Transverse colon (tissue), 4 donors: ENCODE results near the gene SP110. TPM values are rescaled to one million over a fixed set of nuclear protein-coding genes. Genes with fewer than 3 reads are reported as not detected.

Source experiments
- DNase-seq: peaks from one replicate; pipeline ENCODE4 v3.0.0-alpha.2; 2019
- H3K27ac ChIP-seq, 4 donors: fragments of 200-600 bp; sonication (generic); 2 replicates each; pipeline ENCODE4 v1.5.1; 2016 to 2018; ENCODE audit warnings: inconsistent platforms in 4 of 4
- H3K27me3 ChIP-seq: fragments of 200-600 bp; sonication (generic); 2 replicates; pipeline ENCODE4 v1.5.1; 2017; ENCODE audit warnings: inconsistent platforms
- H3K36me3 ChIP-seq, 4 donors: fragments of 200-600 bp; sonication (generic); 2 replicates each; pipeline ENCODE4 v1.5.1; 2017 to 2019; ENCODE audit warnings: inconsistent platforms in 4 of 4
- H3K4me1 ChIP-seq, 4 donors: fragments of 200-600 bp; sonication (generic); 2 replicates each; pipeline ENCODE4 v1.5.1; 2017 to 2020; ENCODE audit warnings: inconsistent platforms in 4 of 4
- H3K4me3 ChIP-seq, 4 donors: fragments of 200-600 bp; sonication (generic); 1 replicate in 1 of 4; 2 replicates in 3 of 4; pipeline versions ENCODE4 v1.5.1 to v1.6.1; 2017 to 2019; ENCODE audit warnings: inconsistent platforms in 4 of 4
- H3K9me3 ChIP-seq, 2 donors: fragments of 200-600 bp; sonication (generic); 2 replicates each; pipeline ENCODE4 v1.5.1; 2017 to 2019; ENCODE audit warnings: inconsistent platforms in 2 of 2
- EP300 ChIP-seq: sonication (generic); formaldehyde crosslinking; IDR thresholded peaks from one replicate; pipeline ENCODE4 v1.6.1; 2017; ENCODE audit warnings: antibody characterized with exemption, low read depth
- POLR2A ChIP-seq: fragments of 450-650 bp; IDR thresholded peaks from one replicate; pipeline ENCODE4 v1.6.1; 2016; ENCODE audit warnings: antibody characterized with exemption, mild to moderate bottlenecking, moderate library complexity
- POLR2AphosphoS5 ChIP-seq, 3 donors: sonication (generic); formaldehyde crosslinking; IDR thresholded peaks; one replicate each; pipeline ENCODE4 v1.6.1; 2016; ENCODE audit warnings: antibody characterized with exemption in 3 of 3
- WGBS, 2 donors: methylation state at CpG; one replicate each; pipeline ENCODE4 v1.1.5; 2018; ENCODE audit warnings: low coverage in 1 of 2; 5-methylcytosine and 5-hydroxymethylcytosine counted together
- in situ Hi-C, 4 donors: fragments of 200-750 bp; cut with MboI; loops; one replicate each; pipeline versions ENCODE4 v1.15.0 to v1.15.1; 2017; ENCODE audit warnings: low sequenced_read_pairs in 3 of 4, low pct_ligation_motif_present in 1 of 4, low pct_unique_long_range_greater_than_20kb in 1 of 4
- intact Hi-C: fragments of 100-400 bp; cut with DNase I; formaldehyde crosslinking; loops from one replicate; pipeline ENCODE4 v1.15.1; 2023; ENCODE audit warnings: low total_unique reads
- total RNA-seq, 4 donors: library from RNA; depleted of rRNA; stranded (reverse); fragments of >200 nt; gene quantifications; one replicate each; pipeline ENCODE4 v1.1.0, GENCODE V29; 2016
- TF ChIP-seq, protein P1 (sequence below), 5 experiments: fragments of 200-600 bp in 3 of 5; fragments of 450-650 bp in 2 of 5; sonication (generic) in 3 of 5; IDR thresholded peaks; 1 replicate in 2 of 5; 2 replicates in 3 of 5; pipeline ENCODE4 v1.5.1; 2016 to 2017; ENCODE audit warnings: antibody characterized with exemption in 5 of 5, inconsistent platforms in 3 of 5, mild to moderate bottlenecking in 2 of 5, moderate library complexity in 1 of 5

Gene SP110
- total RNA-seq, 4 donors from 2014 or later: 15.0 to 38.4 (median 29.5) TPM

DNA sequence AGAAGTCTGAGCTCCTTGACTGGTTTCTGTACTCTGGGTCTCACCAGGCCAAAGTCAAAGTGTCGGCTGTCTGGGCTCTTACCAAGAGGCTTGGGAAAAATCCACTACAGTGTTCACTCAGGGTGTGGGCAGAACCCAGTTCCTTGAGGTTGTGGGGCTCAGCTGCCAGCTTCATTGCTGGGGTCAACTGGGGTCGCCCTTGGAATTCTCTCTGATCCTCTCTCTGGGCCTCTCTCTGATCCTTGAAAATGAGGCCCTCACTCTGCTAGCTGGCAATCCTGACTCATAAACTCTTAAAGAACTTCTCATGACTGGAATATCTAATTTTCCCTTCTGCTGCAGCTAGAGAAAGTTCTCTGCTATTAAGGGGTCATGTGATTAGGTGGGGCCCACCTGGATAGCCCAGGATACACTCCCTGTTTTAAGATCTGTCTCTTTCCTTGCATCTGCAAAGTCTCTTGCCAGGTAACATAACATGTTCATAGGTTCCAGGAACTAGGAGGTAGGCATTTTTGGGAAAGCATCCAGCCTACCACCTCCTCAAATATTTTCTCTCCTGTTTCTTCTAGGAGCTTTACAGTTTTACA, 66.3 kb downstream of the SP110 start:
- DNase-seq: no peak
- TF ChIP-seq POLR2AphosphoS5 (IDR thresholded peaks at IDR 0.05) (no peak), POLR2A (no peak), EP300 (no peak)
- TF ChIP-seq, protein P1, sequence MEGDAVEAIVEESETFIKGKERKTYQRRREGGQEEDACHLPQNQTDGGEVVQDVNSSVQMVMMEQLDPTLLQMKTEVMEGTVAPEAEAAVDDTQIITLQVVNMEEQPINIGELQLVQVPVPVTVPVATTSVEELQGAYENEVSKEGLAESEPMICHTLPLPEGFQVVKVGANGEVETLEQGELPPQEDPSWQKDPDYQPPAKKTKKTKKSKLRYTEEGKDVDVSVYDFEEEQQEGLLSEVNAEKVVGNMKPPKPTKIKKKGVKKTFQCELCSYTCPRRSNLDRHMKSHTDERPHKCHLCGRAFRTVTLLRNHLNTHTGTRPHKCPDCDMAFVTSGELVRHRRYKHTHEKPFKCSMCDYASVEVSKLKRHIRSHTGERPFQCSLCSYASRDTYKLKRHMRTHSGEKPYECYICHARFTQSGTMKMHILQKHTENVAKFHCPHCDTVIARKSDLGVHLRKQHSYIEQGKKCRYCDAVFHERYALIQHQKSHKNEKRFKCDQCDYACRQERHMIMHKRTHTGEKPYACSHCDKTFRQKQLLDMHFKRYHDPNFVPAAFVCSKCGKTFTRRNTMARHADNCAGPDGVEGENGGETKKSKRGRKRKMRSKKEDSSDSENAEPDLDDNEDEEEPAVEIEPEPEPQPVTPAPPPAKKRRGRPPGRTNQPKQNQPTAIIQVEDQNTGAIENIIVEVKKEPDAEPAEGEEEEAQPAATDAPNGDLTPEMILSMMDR (IDR thresholded peaks at IDR 0.05): no peak
- Histone ChIP-seq H3K9me3 (no peaks in the 10 kb centered on the region), H3K4me1 (no peaks in the 10 kb centered on the region), H3K36me3 (no peaks in the 10 kb centered on the region), H3K27me3 (no peaks in the 10 kb centered on the region), H3K4me3 (no peak overlapping the region), H3K27ac (no peak overlapping the region)
- in situ Hi-C loops (loop anchor here in 3 of 4 donors (10.0 kb wide), 1 partner anchor 149 kb away; no protein-coding TSS in a partner anchor), intact Hi-C loops (no loop called here)
- WGBS, 2 donors: 58% methylated on average over 2 of the region's 2 CpGs; no CpG with 5 or more reads in 1 of the 2 donors

DNA sequence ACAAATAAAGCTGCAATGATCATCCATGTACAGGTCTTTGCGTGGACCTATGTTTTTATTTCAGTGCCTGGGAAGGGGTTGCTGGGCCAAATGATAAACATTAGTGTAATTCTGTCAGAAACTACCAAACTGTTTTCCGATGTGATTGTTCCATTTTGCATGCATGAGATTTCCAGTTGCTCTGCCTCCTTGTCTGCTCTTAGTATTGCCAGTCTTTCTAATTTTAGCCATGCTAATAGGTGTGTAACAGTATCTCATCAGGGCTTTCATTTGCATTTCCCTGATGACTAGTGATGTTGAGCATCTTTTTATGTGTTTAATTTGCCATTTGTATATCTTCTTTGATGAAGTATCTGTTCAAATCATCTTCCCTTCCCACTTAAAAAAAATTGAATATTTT, 67.5 kb downstream of the SP110 start:
- no peak overlapping the region for H3K27ac ChIP-seq
- H3K4me3 ChIP-seq: no peak overlapping the region
- DNase-seq: no peak
- H3K27me3 ChIP-seq: no peaks in the 10 kb centered on the region
- in situ Hi-C loops (loop anchor here in 3 of 4 donors (10.0 kb wide), 1 partner anchor 148 kb away; no protein-coding TSS in a partner anchor), intact Hi-C loops (no loop called here)
- H3K9me3 ChIP-seq: no peaks in the 10 kb centered on the region
- no peaks in the 10 kb centered on the region for H3K36me3 ChIP-seq
- TF ChIP-seq, protein P1 (IDR thresholded peaks at IDR 0.05): no peak
- TF ChIP-seq POLR2A: no peak
- no peak for TF ChIP-seq POLR2AphosphoS5 (IDR thresholded peaks at IDR 0.05)
- no peak for TF ChIP-seq EP300
- WGBS, 2 donors: 98 to 100% methylated on average over 2 of the region's 2 CpGs
- no peaks in the 10 kb centered on the region for H3K4me1 ChIP-seq

DNA sequence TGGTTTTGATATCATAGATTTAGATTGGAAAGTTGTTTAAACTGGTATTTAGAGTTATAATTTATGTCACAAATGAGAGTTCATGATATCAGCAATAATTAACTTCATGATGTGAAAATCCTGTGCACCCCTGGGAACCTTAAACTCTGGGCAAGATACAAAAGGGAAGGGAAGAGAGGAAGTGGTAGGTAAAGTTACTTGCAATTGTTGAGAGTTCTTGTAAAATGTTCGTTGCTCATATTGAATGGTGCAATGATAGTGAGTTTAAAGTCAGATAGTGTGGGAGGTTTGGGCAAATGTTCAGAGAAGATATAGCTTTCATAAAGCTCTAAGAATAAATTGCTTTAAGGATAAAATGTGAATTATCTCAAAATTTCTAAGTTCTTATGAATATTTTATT, 75.4 kb downstream of the SP110 start:
- Histone ChIP-seq H3K9me3 (no peaks in the 10 kb centered on the region), H3K4me1 (no peaks in the 10 kb centered on the region), H3K36me3 (no peaks in the 10 kb centered on the region), H3K4me3 (no peak overlapping the region), H3K27ac (no peak overlapping the region), H3K27me3 (no peaks in the 10 kb centered on the region)
- DNase-seq: no peak
- TF ChIP-seq EP300 (no peak), POLR2AphosphoS5 (IDR thresholded peaks at IDR 0.05) (no peak), POLR2A (no peak)
- TF ChIP-seq, protein P1 (IDR thresholded peaks at IDR 0.05): no peak
- intact Hi-C loops (no loop called here), in situ Hi-C loops (no loop called here)
- 43 to 46% methylated on average over 1 of the region's 1 CpG for WGBS, 2 donors

DNA sequence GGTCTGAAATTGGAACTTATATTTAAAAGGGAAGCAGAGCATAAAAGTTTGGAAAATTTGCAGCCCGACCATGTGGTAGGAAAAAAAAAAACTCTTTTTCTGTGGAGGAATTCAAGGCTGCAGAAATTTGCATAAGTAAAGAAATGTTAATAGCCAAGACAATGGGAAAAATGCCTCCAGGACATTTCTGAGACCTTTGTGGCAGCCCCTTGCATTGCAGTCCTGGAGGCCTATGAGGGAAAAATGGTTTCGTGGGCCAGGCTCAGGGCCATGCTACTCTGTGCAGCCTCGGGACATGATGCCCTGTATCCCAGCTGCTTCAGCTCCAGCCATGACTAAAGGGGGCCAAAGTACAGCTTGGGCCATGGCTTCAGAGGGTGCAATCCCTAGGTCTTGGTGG, 79.1 kb downstream of the SP110 start:
- Histone ChIP-seq H3K36me3 (no peaks in the 10 kb centered on the region), H3K4me3 (no peak overlapping the region), H3K27me3 (no peaks in the 10 kb centered on the region), H3K9me3 (no peaks in the 10 kb centered on the region), H3K4me1 (no peaks in the 10 kb centered on the region), H3K27ac (no peak overlapping the region)
- in situ Hi-C loops (no loop called here), intact Hi-C loops (no loop called here)
- DNase-seq: no peak
- WGBS, 2 donors: 86 to 90% methylated on average over 3 of the region's 3 CpGs
- TF ChIP-seq, protein P1 (IDR thresholded peaks at IDR 0.05): no peak
- TF ChIP-seq POLR2A (no peak), POLR2AphosphoS5 (IDR thresholded peaks at IDR 0.05) (no peak), EP300 (no peak)
